H1 (cell line): ENCODE measurements around the gene SOX13. TPM values are rescaled to one million over a fixed set of nuclear protein-coding genes. Genes with fewer than 3 reads are reported as not detected.

Experiments
- CTCF ChIA-PET: fragments of 300-600 bp; sonication (Branson Sonifier 250); formaldehyde crosslinking; loops from one replicate; lab custom pipeline; 2021; ENCODE audit not compliant: partially characterized antibody; lab: Charles Lee
- POLR2A ChIA-PET: fragments of 300-600 bp; sonication (Branson Sonifier 250); formaldehyde crosslinking; loops from one replicate; lab custom pipeline; 2021; ENCODE audit warnings: inconsistent platforms; ENCODE audit not compliant: partially characterized antibody; lab: Charles Lee
- DNase-seq, 2 experiments: peaks; one replicate each; pipeline versions ENCODE4 v3.0.0 to v3.0.0-alpha.2; 2010 to 2022; ENCODE audit warnings: low spot score in 2 of 2, low read depth in 1 of 2, mixed read lengths in 1 of 2
- FAIRE-seq: peaks from 2 replicates; lab custom pipeline; 2011; peaks lifted over from hg19 to GRCh38; lab: Jason Lieb, UNC
- H2AFZ ChIP-seq: 2 replicates; pipeline ENCODE4 v1.8.1; 2012; ENCODE audit warnings: low read length, inconsistent platforms
- H2AK5ac ChIP-seq: 2 replicates; pipeline ENCODE4 v1.6.1; 2013; ENCODE audit warnings: low read depth, low read length
- H2BK120ac ChIP-seq: replicated peaks from 2 replicates; pipeline ENCODE3; 2013; ENCODE audit warnings: low read depth, low read length, inconsistent platforms
- H2BK12ac ChIP-seq: 2 replicates; pipeline ENCODE4 v1.6.1; 2013; ENCODE audit warnings: low read depth, low read length
- H2BK15ac ChIP-seq: 2 replicates; pipeline ENCODE4 v1.6.1; 2013; ENCODE audit warnings: low read length
- H2BK20ac ChIP-seq: 2 replicates; pipeline ENCODE4 v1.6.1; 2013; ENCODE audit warnings: low read length
- H2BK5ac ChIP-seq: 2 replicates; pipeline ENCODE4 v1.6.1; 2013; ENCODE audit warnings: low read depth, low read length
- H3K14ac ChIP-seq: 2 replicates; pipeline ENCODE4 v1.6.1; 2013; ENCODE audit warnings: inconsistent platforms; ENCODE audit not compliant: insufficient read length
- H3K18ac ChIP-seq: 2 replicates; pipeline ENCODE4 v1.6.1; 2013; ENCODE audit warnings: low read length; ENCODE audit errors: extremely low read depth
- H3K23ac ChIP-seq: 2 replicates; pipeline ENCODE4 v1.6.1; 2013; ENCODE audit warnings: inconsistent platforms; ENCODE audit not compliant: insufficient read length
- H3K23me2 ChIP-seq: 2 replicates; pipeline ENCODE4 v1.6.1; 2013; ENCODE audit warnings: low read depth, low read length
- H3K27ac ChIP-seq: 2 replicates; pipeline ENCODE4 v1.6.1; 2011; ENCODE audit warnings: low read depth, low read length, inconsistent platforms
- H3K27me3 ChIP-seq, 4 experiments: replicated peaks in 1 of 4; 1 replicate in 1 of 4; 2 replicates in 3 of 4; pipeline versions ENCODE4 v1.6.1 to v1.8.1; 2011 to 2013; ENCODE audit warnings: low read length in 3 of 4, mild to moderate bottlenecking in 3 of 4, inconsistent platforms in 2 of 4, mixed read lengths in 2 of 4, moderate library complexity in 1 of 4; ENCODE audit not compliant: control insufficient read depth in 3 of 4, insufficient read depth in 3 of 4; ENCODE audit errors: extremely low read depth in 1 of 4
- H3K36me3 ChIP-seq, 4 experiments: 2 replicates each; pipeline versions ENCODE4 v1.6.1 to v1.8.1; 2011 to 2013; ENCODE audit warnings: mild to moderate bottlenecking in 4 of 4, low read length in 3 of 4, moderate library complexity in 2 of 4, control low read depth in 1 of 4, inconsistent platforms in 1 of 4; ENCODE audit not compliant: insufficient read depth in 4 of 4, control insufficient read depth in 2 of 4
- H3K4ac ChIP-seq: replicated peaks from 2 replicates; pipeline ENCODE3; 2013; ENCODE audit warnings: low read length, low read depth, mixed read lengths, inconsistent platforms; ENCODE audit not compliant: insufficient read length
- H3K4me1 ChIP-seq, 4 experiments: replicated peaks in 1 of 4; 1 replicate in 1 of 4; 2 replicates in 3 of 4; pipeline versions ENCODE4 v1.6.1 to v1.8.1; 2011 to 2013; ENCODE audit warnings: low read length in 3 of 4, inconsistent platforms in 2 of 4, mixed read lengths in 1 of 4; ENCODE audit not compliant: insufficient read depth in 4 of 4, control insufficient read depth in 3 of 4
- H3K4me2 ChIP-seq, 2 experiments: 2 replicates each; pipeline versions ENCODE4 v1.6.1 to v1.8.1; 2011 to 2013; ENCODE audit warnings: low read depth in 2 of 2, low read length in 2 of 2, control low read depth in 1 of 2, inconsistent platforms in 1 of 2, mild to moderate bottlenecking in 1 of 2; ENCODE audit not compliant: insufficient read depth in 1 of 2
- H3K4me3 ChIP-seq, 4 experiments: fragments of 200-600, 300-600 bp in 1 of 4; sonication (generic), shearing (Covaris generic), sonication (Bioruptor Twin) in 1 of 4; 2 replicates each; pipeline versions ENCODE4 v1.5.1 to v1.8.1; 2011 to 2016; ENCODE audit warnings: low read length in 4 of 4, low read depth in 3 of 4, control low read depth in 2 of 4, inconsistent platforms in 2 of 4, mild to moderate bottlenecking in 2 of 4, mixed read lengths in 1 of 4, moderate library complexity in 1 of 4; ENCODE audit not compliant: insufficient read depth in 2 of 4; ENCODE audit errors: extremely low read depth in 1 of 4
- H3K56ac ChIP-seq: replicated peaks from 2 replicates; pipeline ENCODE3; 2013; ENCODE audit warnings: low read depth, mild to moderate bottlenecking, mixed read lengths, low read length, inconsistent platforms; ENCODE audit not compliant: insufficient read length
- H3K79me1 ChIP-seq: 2 replicates; pipeline ENCODE4 v1.6.1; 2013; ENCODE audit warnings: low read depth, low read length, control low read depth
- H3K79me2 ChIP-seq, 2 experiments: 2 replicates each; pipeline versions ENCODE4 v1.6.1 to v1.8.1; 2012 to 2013; ENCODE audit warnings: low read length in 2 of 2, mild to moderate bottlenecking in 2 of 2, inconsistent platforms in 1 of 2; ENCODE audit not compliant: insufficient read depth in 2 of 2, control insufficient read depth in 1 of 2
- H3K9ac ChIP-seq, 4 experiments: replicated peaks in 1 of 4; 1 replicate in 1 of 4; 2 replicates in 3 of 4; pipeline versions ENCODE4 v1.6.1 to v1.8.1; 2011 to 2013; ENCODE audit warnings: low read depth in 3 of 4, low read length in 3 of 4, control low read depth in 2 of 4, mild to moderate bottlenecking in 2 of 4, moderate library complexity in 2 of 4, inconsistent platforms in 1 of 4; ENCODE audit errors: extremely low read depth in 1 of 4
- H3K9me3 ChIP-seq, 2 experiments: 2 replicates each; pipeline versions ENCODE4 v1.6.1 to v1.8.1; 2012 to 2013; ENCODE audit warnings: mild to moderate bottlenecking in 2 of 2, moderate library complexity in 2 of 2, control low read depth in 1 of 2, inconsistent platforms in 1 of 2, low read depth in 1 of 2, low read length in 1 of 2, mixed read lengths in 1 of 2; ENCODE audit not compliant: insufficient read depth in 2 of 2
- H4K20me1 ChIP-seq, 2 experiments: replicated peaks in 1 of 2; 2 replicates each; pipeline versions ENCODE3 to v1.8.1; 2011 to 2013; ENCODE audit warnings: inconsistent platforms in 2 of 2, low read length in 2 of 2, mild to moderate bottlenecking in 1 of 2; ENCODE audit not compliant: insufficient read depth in 2 of 2, control insufficient read depth in 1 of 2
- H4K5ac ChIP-seq: 2 replicates; pipeline ENCODE4 v1.6.1; 2013; ENCODE audit warnings: low read length, low read depth, mixed read lengths, inconsistent platforms; ENCODE audit not compliant: insufficient read length
- H4K8ac ChIP-seq: 2 replicates; pipeline ENCODE4 v1.8.0; 2013; ENCODE audit warnings: mild to moderate bottlenecking, moderate library complexity, low read length, inconsistent platforms; ENCODE audit not compliant: insufficient read depth; ENCODE audit errors: extremely low read depth
- H4K91ac ChIP-seq: replicated peaks from 2 replicates; pipeline ENCODE3; 2013; ENCODE audit warnings: low read length, mixed read lengths, inconsistent platforms; ENCODE audit not compliant: insufficient read length
- CEBPB ChIP-seq: IDR thresholded peaks from 2 replicates; pipeline ENCODE4 v1.6.1; 2012; ENCODE audit warnings: low read depth, low read length
- CTCF ChIP-seq, 3 experiments: IDR thresholded peaks; 1 replicate in 2 of 3; 2 replicates in 1 of 3; pipeline versions ENCODE4 v1.5.1 to v1.6.1; 2011; ENCODE audit warnings: low read length in 3 of 3, mild to moderate bottlenecking in 3 of 3, inconsistent platforms in 2 of 3, low read depth in 1 of 3, moderate library complexity in 1 of 3; ENCODE audit not compliant: insufficient read depth in 1 of 3; ENCODE audit errors: control extremely low read depth in 1 of 3
- EGR1 ChIP-seq: IDR thresholded peaks from 2 replicates; pipeline ENCODE4 v1.6.1; 2011; ENCODE audit warnings: low read depth, low read length, borderline replicate concordance
- EZH2 ChIP-seq: fragments of 200-600 bp; sonication (generic); IDR thresholded peaks from 2 replicates; pipeline ENCODE4 v1.7.1; 2012; ENCODE audit warnings: low read depth, mild to moderate bottlenecking, moderate library complexity, low read length, inconsistent platforms; ENCODE audit not compliant: severe bottlenecking
- FOSL1 ChIP-seq: IDR thresholded peaks from 2 replicates; pipeline ENCODE4 v1.6.1; 2011; ENCODE audit warnings: mild to moderate bottlenecking, low read depth, low read length, moderate library complexity; ENCODE audit not compliant: insufficient read depth
- HDAC6 ChIP-seq: IDR thresholded peaks from one replicate; pipeline ENCODE4 v1.7.1; 2012; ENCODE audit warnings: low read depth, mild to moderate bottlenecking, inconsistent platforms, low read length, moderate library complexity
- KDM5A ChIP-seq: fragments of 200-600 bp; IDR thresholded peaks from 2 replicates; pipeline ENCODE4 v1.7.1; 2012; ENCODE audit warnings: mild to moderate bottlenecking, low read length, inconsistent platforms, mixed read lengths
- MAFK ChIP-seq: IDR thresholded peaks from 2 replicates; pipeline ENCODE4 v1.6.1; 2012; ENCODE audit warnings: low read depth, mild to moderate bottlenecking, improper control_type of control experiment, low read length
- POU5F1 ChIP-seq: IDR thresholded peaks from 2 replicates; pipeline ENCODE4 v1.6.1; 2011; ENCODE audit warnings: low read depth, mild to moderate bottlenecking, low read length, moderate library complexity
- SP4 ChIP-seq: IDR thresholded peaks from 2 replicates; pipeline ENCODE4 v1.6.1; 2012; ENCODE audit warnings: low read length, inconsistent platforms
- TBP ChIP-seq: IDR thresholded peaks from 2 replicates; pipeline ENCODE4 v1.6.1; 2011; ENCODE audit warnings: low read depth, low read length, improper control_type of control experiment
- WGBS, 2 experiments: shearing (Covaris generic) in 1 of 2; methylation state at CpG; one replicate each; pipeline versions ENCODE4 v1.1.6 to v1.1.7; 2013 to 2015; ENCODE audit warnings: low lambda C conversion rate in 2 of 2, mixed read lengths in 2 of 2, inconsistent platforms in 1 of 2, low coverage in 1 of 2, missing lambda C conversion rate in 1 of 2; ENCODE audit not compliant: insufficient replicate concordance in 2 of 2, insufficient coverage in 1 of 2, insufficient read length in 1 of 2; ENCODE audit errors: extremely low coverage in 1 of 2, missing lambda C conversion rate in 1 of 2; 5-methylcytosine and 5-hydroxymethylcytosine counted together
- polyA plus RNA-seq, 7 experiments: library from polyadenylated mRNA; depleted of rRNA in 3 of 7; stranded (reverse) in 5 of 7; unstranded in 2 of 7; fragments of >200 nt in 5 of 7; fragments of 200-250 nt in 2 of 7; gene quantifications; 1 replicate in 5 of 7; 2 replicates in 1 of 7; 4 replicates in 1 of 7; pipeline versions ENCODE4 v1.2.1 to v1.2.3, GENCODE V29; 2011 to 2013; ENCODE audit warnings: missing spikeins in 2 of 7, mixed read lengths in 2 of 7
- total RNA-seq: library from RNA; stranded (reverse); fragmentation: NEBNext Ultra II Directional; extraction: Animal tissue kit (Norgen Biotek cat#: 25700); gene quantifications from 2 replicates; pipeline ENCODE4 v1.2.1, GENCODE V29; 2021

The SOX13 gene
- total and polyA plus RNA-seq, 2 of the 8 experiments (the other 6 are each of a cell fraction or from before 2014, with no cell fraction given): 113 to 173 TPM

- Histone ChIP-seq H2BK120ac (no peak overlapping the region), H3K9ac (no peak overlapping the region), H3K9me3 (no peaks in the 10 kb centered on the region), H2AFZ (no peak overlapping the region), H3K79me1 (peaks cover 2% of the 10 kb centered on the region; the same call in 1 of the 2 replicates), H3K23me2 (no peaks in the 10 kb centered on the region; the same call in 1 of the 2 replicates), H4K8ac (no peak overlapping the region; the same call in 1 of the 2 replicates), H3K56ac (no peak overlapping the region), H4K91ac (no peak overlapping the region), H2BK5ac (no peak overlapping the region), H2BK20ac (no peak overlapping the region), H3K4me2 (no peak overlapping the region), H3K36me3 (no peaks in the 10 kb centered on the region), H3K4me3 (no peak overlapping the region), H4K20me1 (no peaks in the 10 kb centered on the region), H2BK15ac (no peak overlapping the region), H4K5ac (no peak overlapping the region), H3K4ac (no peak overlapping the region), H3K79me2 (no peaks in the 10 kb centered on the region), H3K27me3 (no peaks in the 10 kb centered on the region; a peak in 1 of 7 replicates), H3K27ac (no peak overlapping the region), H3K18ac (no peak overlapping the region), H2BK12ac (no peak overlapping the region), H3K14ac (no peak overlapping the region), H2AK5ac (no peak overlapping the region), H3K23ac (no peak overlapping the region), H3K4me1 (peaks cover 5 to 29% (median 18%) of the 10 kb centered on the region in 4 experiments)
- DNase-seq: no peak
- WGBS, 2 experiments: 90% methylated on average over 4 of the region's 4 CpGs; no CpG with 5 or more reads in 1 of the 2 experiments
- POLR2A ChIA-PET: interaction anchor here (0.7 to 2.8 kb wide), 3 partner anchors 9 to 279 kb away, joined by 3 to 14 read pairs (median 3); no protein-coding TSS in a partner anchor
- CTCF ChIA-PET: interaction anchor here (1.1 to 9.8 kb wide), 5 partner anchors 9 to 150 kb away, joined by 3 to 99 read pairs (median 4); no protein-coding TSS in a partner anchor
- no peak for FAIRE-seq
- TF ChIP-seq SP4: no peak
- no peak for TF ChIP-seq FOSL1
- TF ChIP-seq EZH2: no peak
- TF ChIP-seq POU5F1: no peak
- no peak for TF ChIP-seq CEBPB
- no peak for TF ChIP-seq TBP
- no peak for TF ChIP-seq KDM5A
- TF ChIP-seq CTCF (IDR thresholded peaks at IDR 0.05; ENCODE audit: control extremely low read depth in 1 of 3, insufficient read depth in 1 of 3, low read depth in 1 of 3, low read length in 3 of 3): no peak
- TF ChIP-seq MAFK: no peak
- TF ChIP-seq HDAC6: no peak
- TF ChIP-seq EGR1: no peak
Measured at GRCh38 chr1:204145033-204145504, 72.2 kb downstream of the SOX13 start.
